ENCODE measurements around the gene WDTC1. TPM values are rescaled to one million over a fixed set of nuclear protein-coding genes. Genes with fewer than 3 reads are reported as not detected.

The WDTC1 gene
- total and polyA plus RNA-seq, 2 of the 13 experiments (the other 11 are each of a cell fraction or from before 2014, with no cell fraction given) = 5.5 TPM

GRCh38 chr1:27348861-27349783 is 114.7 kb downstream of the WDTC1 start (continued):
- TF ChIP-seq ZBTB42 (CRISPR knock-in tag; IDR thresholded peaks at IDR 0.05) = no peak
- TF ChIP-seq SP1 (IDR thresholded peaks at IDR 0.05) = no peak
- peak; percentile 33; the same call in 1 of the 2 replicates for TF ChIP-seq SP1 (CRISPR knock-in tag; IDR thresholded peaks at IDR 0.05)
- no peak for TF ChIP-seq ASH2L (IDR thresholded peaks at IDR 0.05; ENCODE audit: insufficient read length, low read depth, low read length)
- no peak for TF ChIP-seq PAWR (CRISPR knock-in tag; IDR thresholded peaks at IDR 0.05; ENCODE audit: borderline replicate concordance)
- no peak for TF ChIP-seq ZNF234 (CRISPR knock-in tag; conservative IDR thresholded peaks at IDR 0.05)
- TF ChIP-seq ZBED4 (CRISPR knock-in tag; IDR thresholded peaks at IDR 0.05; ENCODE audit: borderline replicate concordance) = no peak
- no peak for TF ChIP-seq ZBTB21 (CRISPR knock-in tag; IDR thresholded peaks at IDR 0.05)
- peak; percentile 99 for TF ChIP-seq PRDM15 (CRISPR knock-in tag; IDR thresholded peaks at IDR 0.05)
- no peak for TF ChIP-seq ZSCAN30 (CRISPR knock-in tag; IDR thresholded peaks at IDR 0.05)
- TF ChIP-seq IRF2 (CRISPR knock-in tag; IDR thresholded peaks at IDR 0.05) = 0 out of 2 replicates have a peak, but pooled peaks have one; percentile 46
- TF ChIP-seq EP300 (IDR thresholded peaks at IDR 0.05; ENCODE audit: low read depth in 2 of 2, low read length in 2 of 2) = no peak
- TF ChIP-seq EP300 (CRISPR knock-in tag; IDR thresholded peaks at IDR 0.05; ENCODE audit: borderline replicate concordance) = no peak
- TF ChIP-seq ZNF333 (CRISPR knock-in tag; IDR thresholded peaks at IDR 0.05; ENCODE audit: borderline replicate concordance) = no peak
- 0 out of 2 replicates have a peak, but pooled peaks have one; percentile 27 for TF ChIP-seq HNF4G (IDR thresholded peaks at IDR 0.05; ENCODE audit: borderline replicate concordance, low read depth, low read length)
- no peak for TF ChIP-seq HNF4G (CRISPR knock-in tag; IDR thresholded peaks at IDR 0.05; ENCODE audit: borderline replicate concordance, low read depth)
- TF ChIP-seq ZNF773 (CRISPR knock-in tag; IDR thresholded peaks at IDR 0.05; ENCODE audit: borderline replicate concordance) = no peak
- no peak for TF ChIP-seq ZNF580 (CRISPR knock-in tag; IDR thresholded peaks at IDR 0.05; ENCODE audit: borderline replicate concordance, low read depth)
- TF ChIP-seq KDM6A (CRISPR knock-in tag; IDR thresholded peaks at IDR 0.05; ENCODE audit: low read depth) = no peak
- peak in 1 of 2 experiments; percentile 66; a peak in 2 of 4 replicates for TF ChIP-seq NR2F1 (CRISPR knock-in tag; IDR thresholded peaks at IDR 0.05)
- TF ChIP-seq ATF5 (CRISPR knock-in tag; IDR thresholded peaks at IDR 0.05; ENCODE audit: low read depth) = no peak
